Smooth muscle cell (in vitro differentiated cells): Measurements from ENCODE around the gene CENPX. TPM values are rescaled to one million over a fixed set of nuclear protein-coding genes. Genes with fewer than 3 reads are reported as not detected.
A peak's percentile ranks its signal among the peaks of the same experiment; 100 is the strongest.

Experiments used
- DNase-seq: peaks from one replicate; lab custom pipeline; 2025; ENCODE audit not compliant: unreplicated experiment; lab: John Stamatoyannopoulos, UW
- H2AFZ ChIP-seq: fragments of 200-600 bp; sonication (generic); 2 replicates; pipeline ENCODE4 v1.6.0; 2016; ENCODE audit warnings: antibody characterized with exemption, low read depth, mild to moderate bottlenecking
- H3F3A ChIP-seq: fragments of 200-600 bp; sonication (generic); 2 replicates; pipeline ENCODE4 v1.6.0; 2017; ENCODE audit warnings: antibody characterized with exemption, low read depth
- H3K27ac ChIP-seq: fragments of 200-600 bp; sonication (generic); 2 replicates; pipeline ENCODE4 v1.5.1; 2016; ENCODE audit warnings: low read depth, mild to moderate bottlenecking
- H3K27me3 ChIP-seq: fragments of 200-600 bp; sonication (generic); 2 replicates; pipeline ENCODE4 v1.6.1; 2016; ENCODE audit warnings: low read depth, mild to moderate bottlenecking
- H3K36me3 ChIP-seq: fragments of 200-600 bp; sonication (generic); 2 replicates; pipeline ENCODE4 v1.5.1; 2016; ENCODE audit warnings: low read depth
- H3K4me1 ChIP-seq: fragments of 200-600 bp; sonication (generic); 2 replicates; pipeline ENCODE4 v1.5.1; 2016; ENCODE audit warnings: low read depth
- H3K4me2 ChIP-seq: fragments of 200-600 bp; sonication (generic); 2 replicates; pipeline ENCODE4 v1.6.0; 2016; ENCODE audit warnings: mild to moderate bottlenecking
- H3K4me3 ChIP-seq: fragments of 200-600 bp; sonication (generic); 2 replicates; pipeline ENCODE4 v1.5.1; 2016; ENCODE audit warnings: mild to moderate bottlenecking
- H3K79me2 ChIP-seq: fragments of 200-600 bp; sonication (generic); 2 replicates; pipeline ENCODE4 v1.6.0; 2016; ENCODE audit warnings: low read depth, mild to moderate bottlenecking
- H3K9ac ChIP-seq: fragments of 200-600 bp; sonication (generic); 2 replicates; pipeline ENCODE4 v1.6.0; 2016; ENCODE audit warnings: low read depth
- H3K9me3 ChIP-seq: fragments of 200-600 bp; sonication (generic); replicated peaks from 2 replicates; pipeline ENCODE4 v1.5.1; 2016; ENCODE audit warnings: low read depth
- H4K20me1 ChIP-seq: fragments of 200-600 bp; sonication (generic); 2 replicates; pipeline ENCODE4 v1.6.0; 2016; ENCODE audit warnings: low read depth
- CTCF ChIP-seq: fragments of 200-600 bp; sonication (generic); IDR thresholded peaks from 2 replicates; pipeline ENCODE4 v1.5.1; 2017; ENCODE audit warnings: borderline replicate concordance, mild to moderate bottlenecking, antibody characterized with exemption; ENCODE audit not compliant: insufficient read depth, poor library complexity, severe bottlenecking
- WGBS: methylation state at CpG from one replicate; pipeline ENCODE4 v1.1.7; 2016; ENCODE audit warnings: low lambda C conversion rate; 5-methylcytosine and 5-hydroxymethylcytosine counted together
- polyA plus RNA-seq: library from polyadenylated mRNA; unstranded; fragments of >200 nt; fragmentation: Nextera tagmentation; extraction: Ambion mirVana; gene quantifications from 2 replicates; pipeline ENCODE4 v1.2.1, GENCODE V29; 2016
- total RNA-seq: library from RNA; depleted of rRNA; stranded (reverse); fragments of >200 nt; gene quantifications from 2 replicates; pipeline ENCODE4 v1.2.3, GENCODE V29; 2014

Gene CENPX
- total and polyA plus RNA-seq, 2 experiments from 2014 or later, result 44.6 to 57.5 TPM

- WGBS, result 1% methylated on average over 53 of the region's 92 CpGs
Measured at GRCh38 chr17:82037092-82037888, 14.6 kb upstream of the CENPX start, which contains the start of gene DCXR. DCXR (minus strand) TSS chr17:82037697; CDS start chr17:82037682, 15 bp downstream.

GRCh38 chr17:82036634-82037091, 14.0 kb upstream of the CENPX start:
- H2AFZ ChIP-seq, result peak overlapping the region; percentile 86

More at GRCh38 chr17:82037092-82037888, 14.6 kb upstream of the CENPX start, which contains the start of gene DCXR:
- Histone ChIP-seq H3K4me3 (peak within 1 kb of the TSS; percentile 60), H2AFZ (peak within 1 kb of the TSS; percentile 86), H3F3A (peaks cover 6% of the 10 kb centered on the region), H3K4me1 (peaks cover 6% of the 10 kb centered on the region), H3K36me3 (no peaks in the 10 kb centered on the region), H3K9ac (peak within 1 kb of the TSS; percentile 52), H3K27me3 (no peaks in the 10 kb centered on the region), H4K20me1 (no peaks in the 10 kb centered on the region), H3K4me2 (peak within 1 kb of the TSS; percentile 94), H3K27ac (peak within 1 kb of the TSS; percentile 44), H3K79me2 (no peaks in the 10 kb centered on the region), H3K9me3 (no peaks in the 10 kb centered on the region)
- peak; percentile 79 for TF ChIP-seq CTCF
- DNase-seq, result peak; percentile 96

GRCh38 chr17:82035956-82036633, 13.4 kb upstream of the CENPX start:
- Histone ChIP-seq H3K27me3 (no peaks in the 10 kb centered on the region), H3K4me2 (peak overlapping the region; percentile 94), H3K27ac (no peak overlapping the region), H3K9me3 (no peaks in the 10 kb centered on the region), H2AFZ (no peak overlapping the region), H3F3A (peaks cover 6% of the 10 kb centered on the region), H4K20me1 (no peaks in the 10 kb centered on the region), H3K4me3 (peak overlapping the region; percentile 60), H3K4me1 (peaks cover 6% of the 10 kb centered on the region), H3K36me3 (no peaks in the 10 kb centered on the region), H3K79me2 (no peaks in the 10 kb centered on the region), H3K9ac (no peak overlapping the region)
- TF ChIP-seq CTCF, result no peak
- no peak for DNase-seq
- WGBS, result 95% methylated on average over 14 of the region's 20 CpGs

More at GRCh38 chr17:82036634-82037091, 14.0 kb upstream of the CENPX start:
- WGBS, result 54% methylated on average over 23 of the region's 23 CpGs
- DNase-seq, result no peak
- H3K9me3 ChIP-seq, result no peaks in the 10 kb centered on the region
- peaks cover 6% of the 10 kb centered on the region for H3K4me1 ChIP-seq
- no peaks in the 10 kb centered on the region for H4K20me1 ChIP-seq
- H3K27me3 ChIP-seq, result no peaks in the 10 kb centered on the region
- peak overlapping the region; percentile 44 for H3K27ac ChIP-seq
- no peaks in the 10 kb centered on the region for H3K79me2 ChIP-seq
- peak overlapping the region; percentile 94 for H3K4me2 ChIP-seq
- H3K36me3 ChIP-seq, result no peaks in the 10 kb centered on the region
- TF ChIP-seq CTCF, result no peak
- peak overlapping the region; percentile 52 for H3K9ac ChIP-seq
- H3F3A ChIP-seq, result peaks cover 6% of the 10 kb centered on the region
- peak overlapping the region; percentile 60 for H3K4me3 ChIP-seq
